Suprapubic skin (tissue), 4 donors: Measurements from ENCODE around the gene C16orf86. TPM values are rescaled to one million over a fixed set of nuclear protein-coding genes. Genes with fewer than 3 reads are reported as not detected.

ENCODE experiments used
- DNase-seq, 2 donors: peaks; one replicate each; pipeline ENCODE4 v3.0.0-alpha.2; 2019; ENCODE audit warnings: low spot score in 2 of 2
- H3K27ac ChIP-seq: fragments of 200-600 bp; sonication (generic); one replicate; pipeline ENCODE4 v1.5.1; 2019
- H3K27me3 ChIP-seq: fragments of 200-600 bp; sonication (generic); one replicate; pipeline ENCODE4 v1.5.1; 2019
- H3K36me3 ChIP-seq: fragments of 200-600 bp; sonication (generic); one replicate; pipeline ENCODE4 v1.5.1; 2019
- H3K4me1 ChIP-seq: fragments of 200-600 bp; sonication (generic); one replicate; pipeline ENCODE4 v1.5.1; 2019
- H3K4me3 ChIP-seq: fragments of 200-600 bp; sonication (generic); one replicate; pipeline ENCODE4 v1.5.1; 2019; ENCODE audit warnings: mild to moderate bottlenecking
- H3K9me3 ChIP-seq: fragments of 200-600 bp; sonication (generic); one replicate; pipeline ENCODE4 v1.5.1; 2019
- CTCF ChIP-seq, 2 donors: fragments of 200-600 bp in 1 of 2; fragments of 450-650 bp in 1 of 2; sonication (generic) in 1 of 2; IDR thresholded peaks; one replicate each; pipeline ENCODE4 v1.5.1; 2016 to 2019; ENCODE audit warnings: antibody characterized with exemption in 2 of 2, mild to moderate bottlenecking in 1 of 2, moderate library complexity in 1 of 2
- EP300 ChIP-seq: sonication (generic); formaldehyde crosslinking; IDR thresholded peaks from one replicate; pipeline ENCODE4 v1.6.1; 2017; ENCODE audit warnings: antibody characterized with exemption
- POLR2A ChIP-seq, 2 donors: fragments of 450-650 bp; IDR thresholded peaks; one replicate each; pipeline ENCODE4 v1.6.1; 2017; ENCODE audit warnings: antibody characterized with exemption in 2 of 2, mild to moderate bottlenecking in 2 of 2, moderate library complexity in 2 of 2
- POLR2AphosphoS5 ChIP-seq, 3 donors: sonication (generic); formaldehyde crosslinking; IDR thresholded peaks; one replicate each; pipeline ENCODE4 v1.6.1; 2017; ENCODE audit warnings: antibody characterized with exemption in 3 of 3
- WGBS: methylation state at CpG from one replicate; pipeline ENCODE4 v1.1.5; 2018; 5-methylcytosine and 5-hydroxymethylcytosine counted together
- total RNA-seq, 4 donors: library from RNA; depleted of rRNA; stranded (reverse); fragments of >200 nt; gene quantifications; one replicate each; pipeline ENCODE4 v1.1.0, GENCODE V29; 2016

C16orf86 gene
- total RNA-seq: 1 to 10 TPM; 2.1 to 6.8 (median 3.6) TPM

- Histone ChIP-seq H3K27me3 (no peaks in the 10 kb centered on the region), H3K4me3 (peak within 1 kb of the TSS; percentile 91), H3K9me3 (no peaks in the 10 kb centered on the region), H3K27ac (peak within 1 kb of the TSS; percentile 83), H3K4me1 (peaks cover 33% of the 10 kb centered on the region), H3K36me3 (peaks cover 14% of the 10 kb centered on the region)
- WGBS: 2% methylated on average over 13 of the region's 78 CpGs
- DNase-seq: peak; percentile 90 to 92
- TF ChIP-seq POLR2AphosphoS5 (IDR thresholded peaks at IDR 0.05) (peak in 1 of 3 donors; percentile 9), POLR2A (IDR thresholded peaks at IDR 0.05) (no peak), EP300 (no peak)
These were observed at the start of gene C16orf86, which contains the start of gene ENKD1 for GRCh38 chr16:67666559-67667452. C16orf86 (plus strand) TSS chr16:67666814; CDS start chr16:67666971, 157 bp downstream. ENKD1 (minus strand) TSS chr16:67666750; CDS start chr16:67666442, 308 bp downstream.

- no peak overlapping the region for H3K27ac ChIP-seq
- no peaks in the 10 kb centered on the region for H3K27me3 ChIP-seq
- H3K4me3 ChIP-seq: no peak overlapping the region
- H3K9me3 ChIP-seq: no peaks in the 10 kb centered on the region
- peaks cover 90% of the 10 kb centered on the region for H3K36me3 ChIP-seq
- no peaks in the 10 kb centered on the region for H3K4me1 ChIP-seq
- no peak for DNase-seq
- WGBS: 97% methylated on average over 14 of the region's 14 CpGs
- no peak for TF ChIP-seq CTCF (IDR thresholded peaks at IDR 0.05)
- TF ChIP-seq POLR2A (IDR thresholded peaks at IDR 0.05): no peak
- TF ChIP-seq POLR2AphosphoS5 (IDR thresholded peaks at IDR 0.05): no peak
- TF ChIP-seq EP300: no peak
These were observed 38.4 kb upstream of the C16orf86 start for GRCh38 chr16:67628216-67628615.

GRCh38 chr16:67632415-67633172 is 34.0 kb upstream of the C16orf86 start:
- Histone ChIP-seq H3K27ac (no peak overlapping the region), H3K4me1 (no peaks in the 10 kb centered on the region), H3K36me3 (peaks cover 96% of the 10 kb centered on the region), H3K27me3 (no peaks in the 10 kb centered on the region), H3K9me3 (no peaks in the 10 kb centered on the region), H3K4me3 (no peak overlapping the region)
- no peak for DNase-seq
- TF ChIP-seq EP300: no peak
- no peak for TF ChIP-seq CTCF (IDR thresholded peaks at IDR 0.05)
- no peak for TF ChIP-seq POLR2AphosphoS5 (IDR thresholded peaks at IDR 0.05)
- TF ChIP-seq POLR2A (IDR thresholded peaks at IDR 0.05): no peak
- 57% methylated on average over 7 of the region's 7 CpGs for WGBS

- TF ChIP-seq POLR2A (IDR thresholded peaks at IDR 0.05): no peak
- TF ChIP-seq POLR2AphosphoS5 (IDR thresholded peaks at IDR 0.05): no peak
- no peak for TF ChIP-seq EP300
- TF ChIP-seq CTCF (IDR thresholded peaks at IDR 0.05): no peak
- 95% methylated on average over 8 of the region's 8 CpGs for WGBS
- Histone ChIP-seq H3K27ac (no peak overlapping the region), H3K27me3 (no peaks in the 10 kb centered on the region), H3K4me3 (no peak overlapping the region), H3K36me3 (peaks cover 77% of the 10 kb centered on the region), H3K4me1 (peaks cover 3% of the 10 kb centered on the region), H3K9me3 (no peaks in the 10 kb centered on the region)
- DNase-seq: peak in 1 of 2 donors; percentile 37
These were observed 29.9 kb upstream of the C16orf86 start for GRCh38 chr16:67636713-67637112.

GRCh38 chr16:67637625-67638024 is 29.0 kb upstream of the C16orf86 start:
- Histone ChIP-seq H3K27ac (no peak overlapping the region), H3K36me3 (peaks cover 71% of the 10 kb centered on the region), H3K27me3 (no peaks in the 10 kb centered on the region), H3K9me3 (no peaks in the 10 kb centered on the region), H3K4me1 (peaks cover 10% of the 10 kb centered on the region), H3K4me3 (no peak overlapping the region)
- TF ChIP-seq POLR2AphosphoS5 (IDR thresholded peaks at IDR 0.05) (no peak), EP300 (no peak), CTCF (IDR thresholded peaks at IDR 0.05) (no peak), POLR2A (IDR thresholded peaks at IDR 0.05) (no peak)
- DNase-seq: peak in 1 of 2 donors; percentile 28
- 88% methylated on average over 12 of the region's 12 CpGs for whole genome bisulfite sequencing
